Fibroblast of pulmonary artery (primary cell): ENCODE results near the gene ADD3.

Experiments used
- DNase-seq: peaks from one replicate; pipeline ENCODE4 v3.0.0-alpha.2; 2010; ENCODE audit warnings: low read depth
- H3K4me3 ChIP-seq: replicated peaks from 2 replicates; pipeline ENCODE4 v1.5.1; 2011; ENCODE audit warnings: low read depth, mild to moderate bottlenecking, control low read depth, low read length, moderate library complexity
- CTCF ChIP-seq: IDR thresholded peaks from 2 replicates; pipeline ENCODE4 v1.5.1; 2011; ENCODE audit warnings: mild to moderate bottlenecking, control low read depth, low read length, inconsistent platforms; ENCODE audit errors: missing control alignments

Gene ADD3

GRCh38 chr10:110074758-110075671 is 67.2 kb downstream of the ADD3 start:
- no peak for TF ChIP-seq CTCF
- H3K4me3 ChIP-seq = peak overlapping the region; percentile 10
- DNase-seq = peak; percentile 85

DNA sequence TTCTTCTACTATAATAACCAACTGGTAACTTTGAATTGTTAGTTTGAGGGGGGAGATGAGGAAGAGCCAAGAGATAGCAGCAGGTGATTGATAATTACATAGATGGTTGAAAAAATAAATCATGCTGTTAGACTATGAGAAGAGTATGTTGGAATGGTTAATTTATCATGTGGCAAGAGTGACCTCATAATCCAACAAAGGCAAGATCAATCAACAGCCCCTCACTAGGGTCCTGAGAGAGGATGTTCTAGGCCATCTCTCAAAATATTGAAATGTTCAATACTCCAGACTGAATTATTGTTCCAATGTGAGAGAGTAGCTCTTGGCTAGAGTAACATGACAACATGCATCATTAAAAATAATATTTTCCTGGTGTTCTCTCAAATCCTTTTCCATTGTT is 67.9 kb downstream of the ADD3 start:
- no peak for DNase-seq
- no peak for TF ChIP-seq CTCF
- H3K4me3 ChIP-seq = peak overlapping the region; percentile 10

GRCh38 chr10:110076559-110077318 is 69.0 kb downstream of the ADD3 start:
- H3K4me3 ChIP-seq = peak overlapping the region; percentile 45
- TF ChIP-seq CTCF = no peak
- peak; percentile 99 for DNase-seq

GRCh38 chr10:110077436-110078130 is 69.8 kb downstream of the ADD3 start:
- peak; percentile 89 for DNase-seq
- H3K4me3 ChIP-seq = peak overlapping the region; percentile 45
- TF ChIP-seq CTCF = no peak

GRCh38 chr10:110078317-110078716 is 70.5 kb downstream of the ADD3 start:
- DNase-seq = no peak
- H3K4me3 ChIP-seq = no peak overlapping the region
- TF ChIP-seq CTCF = no peak

GRCh38 chr10:110081911-110082310 is 74.1 kb downstream of the ADD3 start:
- H3K4me3 ChIP-seq = no peak overlapping the region
- no peak for TF ChIP-seq CTCF
- peak; percentile 97 for DNase-seq
